SHP77 treated with DMSO at 0.1 percent for 48 hours (cell line): ENCODE results near the gene TRIM39.

Source experiments
- DNase-seq: peaks from one replicate; lab custom pipeline; 2025; lab: John Stamatoyannopoulos, UW

TRIM39 gene

DNA sequence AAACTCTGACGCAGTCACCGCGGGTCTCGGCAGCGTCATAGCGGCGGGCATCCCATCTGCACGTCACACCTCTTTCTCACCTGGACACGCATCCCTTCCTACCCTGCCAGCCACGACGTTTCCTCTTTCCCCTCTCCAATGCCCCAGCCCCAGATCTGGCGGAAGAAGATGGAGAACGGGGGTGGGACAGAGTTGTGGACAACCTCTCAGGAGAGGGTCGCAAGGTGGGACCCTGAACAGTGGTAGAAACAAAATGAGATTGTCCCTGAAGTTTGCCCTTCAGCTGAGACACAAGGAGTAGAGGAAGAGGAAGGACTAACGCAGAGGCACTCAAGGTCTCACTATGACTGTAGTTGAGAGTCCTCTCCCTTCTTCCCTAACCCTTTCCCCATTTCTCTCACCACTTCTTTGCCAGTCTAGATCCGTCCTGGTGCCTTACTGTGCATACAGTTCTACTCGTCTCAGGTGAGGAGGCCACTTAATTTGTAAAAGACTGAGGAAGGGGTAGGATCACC lies 562 bp downstream of the TRIM39 start:
- DNase-seq: no peak

DNA sequence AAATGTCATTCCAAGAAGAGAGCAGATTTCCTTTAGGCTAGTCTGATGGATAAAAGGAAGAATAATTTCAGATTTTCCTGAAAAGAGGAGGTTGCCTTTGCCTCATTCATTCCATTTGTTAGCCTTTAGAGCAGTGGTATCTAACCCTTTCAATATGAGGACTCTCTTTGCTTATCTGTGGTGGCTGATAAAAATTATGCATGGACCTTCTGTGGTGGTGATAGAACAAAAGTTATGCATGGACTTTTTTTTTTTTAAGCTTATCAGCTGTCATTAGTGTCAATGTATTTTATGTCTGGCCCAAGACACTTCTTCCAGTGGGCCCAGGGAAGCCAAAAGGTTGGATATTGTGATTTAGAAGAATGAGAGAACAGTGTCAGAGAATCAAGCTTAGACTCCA lies 1.7 kb downstream of the TRIM39 start:
- DNase-seq: no peak

DNA sequence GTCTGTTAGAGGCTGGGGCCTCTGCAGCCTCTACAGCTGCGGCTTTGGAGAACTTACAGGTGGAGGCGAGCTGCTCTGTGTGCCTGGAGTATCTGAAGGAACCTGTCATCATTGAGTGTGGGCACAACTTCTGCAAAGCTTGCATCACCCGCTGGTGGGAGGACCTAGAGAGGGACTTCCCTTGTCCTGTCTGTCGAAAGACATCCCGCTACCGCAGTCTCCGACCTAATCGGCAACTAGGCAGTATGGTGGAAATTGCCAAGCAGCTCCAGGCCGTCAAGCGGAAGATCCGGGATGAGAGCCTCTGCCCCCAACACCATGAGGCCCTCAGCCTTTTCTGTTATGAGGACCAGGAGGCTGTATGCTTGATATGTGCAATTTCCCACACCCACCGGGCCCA lies 2.6 kb downstream of the TRIM39 start:
- no peak for DNase-seq

DNA sequence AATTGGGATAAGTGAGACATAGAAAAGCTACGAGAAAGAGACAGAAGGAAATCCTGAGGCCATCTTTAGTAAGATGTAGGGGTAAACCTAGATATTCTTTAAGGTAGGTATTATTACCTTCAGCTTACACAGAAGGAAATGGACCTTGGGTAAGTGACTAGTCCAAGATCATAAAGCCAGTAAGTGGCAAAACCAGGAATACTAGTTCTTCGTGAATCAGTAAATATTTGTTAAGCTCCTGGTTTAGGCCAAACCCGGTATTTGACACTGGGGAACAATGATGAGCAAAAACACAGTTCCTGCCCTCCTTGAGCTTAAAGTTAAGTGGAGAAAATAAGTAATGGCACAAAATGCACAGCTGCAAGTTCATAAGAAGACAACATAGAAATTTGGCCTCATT lies 5.3 kb downstream of the TRIM39 start:
- no peak for DNase-seq

DNA sequence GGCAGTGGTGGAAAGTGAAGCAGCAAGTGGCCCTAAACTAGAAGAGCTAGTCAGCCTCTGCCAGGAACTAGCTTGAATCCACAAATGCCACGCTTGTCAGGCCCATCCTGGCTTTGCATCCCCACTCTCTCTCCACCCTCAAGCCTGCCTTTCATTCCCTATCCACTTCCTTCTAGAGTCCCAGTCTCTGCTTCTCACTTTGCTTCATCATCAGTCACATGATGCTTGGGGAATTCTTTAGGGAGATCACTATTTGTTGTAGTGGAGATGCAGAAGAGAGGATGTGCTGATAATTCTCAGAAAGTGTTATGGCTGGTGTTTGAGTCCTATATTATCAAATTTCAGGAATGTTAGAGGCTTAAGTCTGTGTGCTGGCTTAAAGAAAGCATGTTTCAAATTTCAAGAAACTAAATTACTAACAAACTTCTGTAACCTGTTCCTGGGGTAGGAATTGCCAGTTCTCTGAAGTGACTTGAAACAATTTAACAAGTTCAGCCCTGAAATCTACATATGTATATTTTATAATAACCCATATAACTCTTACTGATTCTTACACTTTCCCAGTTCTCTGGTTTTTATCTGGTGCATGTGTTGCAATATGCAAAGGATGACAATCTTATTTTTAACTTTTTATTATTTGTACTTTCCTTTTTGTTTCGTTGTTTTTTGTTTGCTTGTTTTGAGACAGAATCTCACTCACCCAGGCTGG lies 7.5 kb downstream of the TRIM39 start:
- DNase-seq: no peak

DNA sequence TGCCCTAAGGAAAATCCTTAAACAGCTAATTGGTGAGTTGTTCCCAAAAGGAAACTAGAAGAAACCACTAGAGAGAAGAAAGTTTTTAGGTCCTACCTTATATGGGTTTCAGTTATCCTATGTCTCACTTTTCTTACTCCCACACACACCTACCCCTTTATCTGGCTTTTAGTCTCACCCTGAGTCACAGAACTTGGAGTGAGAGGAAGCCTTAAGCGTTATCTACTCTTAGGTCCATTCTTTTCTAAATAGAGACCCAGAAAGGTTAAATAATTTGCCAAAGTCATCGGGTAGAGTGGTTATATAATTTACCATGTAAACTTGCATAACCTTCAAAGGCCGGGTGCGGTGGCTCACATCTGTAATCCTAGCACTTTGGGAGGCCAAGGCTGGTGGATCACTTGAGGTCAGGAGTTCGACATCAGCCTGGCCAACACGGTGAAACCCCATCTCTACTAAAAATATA lies 13.9 kb downstream of the TRIM39 start:
- DNase-seq: no peak

DNA sequence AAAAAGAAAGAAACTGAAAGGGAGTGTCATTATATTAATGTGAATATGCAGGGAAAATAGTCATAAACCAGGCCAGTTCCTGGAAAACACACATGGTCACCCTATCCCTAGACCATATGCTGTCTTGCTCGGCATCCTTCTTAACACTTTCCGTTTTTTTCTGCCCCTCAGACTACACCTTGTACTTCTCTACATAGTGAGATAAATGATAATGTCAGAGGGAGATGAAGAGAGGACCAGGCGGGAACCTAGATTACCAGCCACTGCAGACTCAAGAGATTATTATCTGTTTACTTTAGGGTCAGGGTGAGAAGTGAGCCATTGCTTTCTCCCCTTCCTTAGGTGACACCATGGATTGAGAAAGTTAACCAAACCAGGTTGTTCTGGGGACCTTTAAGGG lies 14.5 kb downstream of the TRIM39 start:
- DNase-seq: no peak

DNA sequence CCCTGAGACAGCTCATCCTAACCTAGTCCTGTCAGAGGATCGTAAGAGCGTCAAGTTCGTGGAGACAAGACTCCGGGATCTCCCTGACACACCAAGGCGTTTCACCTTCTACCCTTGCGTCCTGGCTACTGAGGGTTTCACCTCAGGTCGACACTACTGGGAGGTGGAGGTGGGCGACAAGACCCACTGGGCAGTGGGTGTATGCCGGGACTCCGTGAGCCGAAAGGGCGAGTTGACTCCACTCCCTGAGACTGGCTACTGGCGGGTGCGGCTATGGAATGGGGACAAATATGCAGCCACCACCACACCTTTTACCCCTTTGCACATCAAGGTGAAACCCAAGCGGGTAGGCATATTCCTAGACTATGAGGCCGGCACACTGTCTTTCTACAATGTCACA lies 15.0 kb downstream of the TRIM39 start:
- DNase-seq: no peak

DNA sequence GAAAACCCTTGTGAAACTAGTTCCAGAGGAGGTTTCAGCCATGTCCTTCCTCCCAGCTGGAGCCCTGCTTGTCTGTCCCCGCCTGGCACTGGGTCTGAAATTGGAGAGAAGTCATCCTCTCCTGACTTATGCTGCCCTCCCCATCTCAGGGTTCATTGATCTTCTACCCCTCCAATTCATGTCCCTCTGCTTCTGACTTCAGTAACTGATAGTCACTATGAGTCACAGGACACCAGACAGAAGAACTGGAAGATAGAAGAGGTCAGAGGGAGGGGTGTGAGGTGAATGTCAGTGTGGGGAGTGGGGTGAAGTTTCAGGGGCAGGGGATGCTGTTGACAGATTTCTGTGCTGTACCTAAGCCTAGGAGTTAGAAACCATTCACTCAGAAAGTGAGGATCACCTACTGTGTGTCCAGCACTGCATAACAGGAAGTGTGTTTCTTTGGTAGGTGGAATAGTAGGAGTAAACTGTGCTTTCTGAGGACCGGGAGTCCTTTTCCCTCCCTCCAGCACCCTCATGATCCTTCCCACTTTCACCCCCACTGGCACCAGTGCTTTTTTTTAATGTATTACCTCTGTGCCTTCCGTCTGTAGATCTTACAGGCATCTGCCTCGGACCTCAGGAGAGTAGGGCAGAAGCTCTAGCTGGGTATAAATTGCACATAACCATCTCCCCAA lies 17.6 kb downstream of the TRIM39 start:
- no peak for DNase-seq

DNA sequence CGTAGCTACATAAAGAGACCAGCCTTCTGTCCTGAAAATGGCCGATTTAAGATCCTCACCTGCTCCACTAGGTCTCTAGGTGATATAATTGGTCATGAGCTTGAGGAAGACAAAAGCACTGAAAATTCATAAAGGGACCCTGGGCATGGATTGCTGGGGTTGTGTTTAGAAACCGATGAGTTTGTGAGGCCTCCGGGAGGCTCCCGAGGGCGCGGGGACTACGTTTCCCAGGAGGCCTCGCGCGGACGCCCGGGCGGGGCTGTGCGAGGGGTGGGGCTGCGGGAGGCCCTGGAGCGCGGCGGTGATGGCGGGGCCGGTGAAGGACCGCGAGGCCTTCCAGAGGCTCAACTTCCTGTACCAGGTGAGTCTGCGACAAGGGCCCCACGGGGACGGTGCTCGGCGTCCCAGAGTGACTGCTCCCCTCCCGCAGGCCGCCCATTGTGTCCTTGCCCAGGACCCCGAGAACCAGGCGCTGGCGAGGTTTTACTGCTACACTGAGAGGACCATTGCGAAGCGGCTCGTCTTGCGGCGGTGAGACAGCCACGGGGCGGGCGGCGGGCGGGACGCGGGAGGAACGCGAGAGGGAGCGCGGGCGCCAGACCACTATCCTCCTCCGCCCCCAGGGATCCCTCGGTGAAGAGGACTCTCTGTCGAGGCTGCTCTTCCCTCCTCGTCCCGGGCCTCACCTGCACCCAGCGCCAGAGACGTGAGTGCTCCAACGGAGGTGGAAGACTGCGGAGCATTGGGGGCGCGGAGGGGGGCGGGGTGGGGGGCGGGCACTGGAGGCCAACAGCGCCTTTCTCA lies 18.3 kb downstream of the TRIM39 start, which contains the start of gene RPP21:
TSS of gene RPP21 (plus strand) at position 289 of the 804 bp plus-strand sequence. CDS start at position 305, 16 bp downstream.
- DNase-seq: peak; percentile 55

DNA sequence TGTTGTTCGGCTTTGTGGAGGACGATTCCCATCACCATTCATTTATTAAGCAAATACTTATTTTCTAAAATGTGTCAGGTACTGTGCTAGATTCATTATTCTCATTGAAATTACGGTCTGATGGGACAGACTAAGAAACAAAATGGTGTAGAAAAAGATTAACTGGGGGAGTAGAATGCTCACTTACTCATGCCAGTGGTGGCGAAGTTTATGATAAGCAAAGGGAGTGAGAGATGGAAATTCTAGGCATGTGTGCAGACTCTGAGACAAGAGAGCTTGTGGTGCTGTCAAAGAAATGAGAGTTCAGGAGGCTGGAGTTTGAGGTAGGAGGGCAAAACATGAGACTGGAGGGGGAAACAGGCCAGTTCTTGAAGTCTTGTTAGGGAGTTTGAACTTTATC lies 19.1 kb downstream of the TRIM39 start:
- no peak for DNase-seq

DNA sequence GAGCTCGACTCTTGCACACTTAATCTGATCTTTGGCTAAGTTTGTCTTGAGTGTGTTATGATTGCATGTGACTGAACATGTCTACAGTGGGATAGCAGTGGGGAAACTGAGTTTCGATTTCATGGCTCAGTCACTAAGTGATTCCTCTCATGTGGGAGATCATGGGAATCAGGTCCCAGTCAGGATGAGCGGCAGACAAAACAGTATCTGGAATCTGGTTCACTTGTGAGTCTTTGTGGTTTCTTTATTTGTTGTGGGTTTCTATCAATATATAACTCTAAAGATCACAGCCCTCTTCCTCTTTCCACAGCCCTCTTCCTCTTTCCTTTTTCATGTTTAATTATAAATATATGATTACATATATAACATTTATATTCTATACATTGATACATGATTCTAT lies 22.2 kb downstream of the TRIM39 start:
- DNase-seq: no peak

DNA sequence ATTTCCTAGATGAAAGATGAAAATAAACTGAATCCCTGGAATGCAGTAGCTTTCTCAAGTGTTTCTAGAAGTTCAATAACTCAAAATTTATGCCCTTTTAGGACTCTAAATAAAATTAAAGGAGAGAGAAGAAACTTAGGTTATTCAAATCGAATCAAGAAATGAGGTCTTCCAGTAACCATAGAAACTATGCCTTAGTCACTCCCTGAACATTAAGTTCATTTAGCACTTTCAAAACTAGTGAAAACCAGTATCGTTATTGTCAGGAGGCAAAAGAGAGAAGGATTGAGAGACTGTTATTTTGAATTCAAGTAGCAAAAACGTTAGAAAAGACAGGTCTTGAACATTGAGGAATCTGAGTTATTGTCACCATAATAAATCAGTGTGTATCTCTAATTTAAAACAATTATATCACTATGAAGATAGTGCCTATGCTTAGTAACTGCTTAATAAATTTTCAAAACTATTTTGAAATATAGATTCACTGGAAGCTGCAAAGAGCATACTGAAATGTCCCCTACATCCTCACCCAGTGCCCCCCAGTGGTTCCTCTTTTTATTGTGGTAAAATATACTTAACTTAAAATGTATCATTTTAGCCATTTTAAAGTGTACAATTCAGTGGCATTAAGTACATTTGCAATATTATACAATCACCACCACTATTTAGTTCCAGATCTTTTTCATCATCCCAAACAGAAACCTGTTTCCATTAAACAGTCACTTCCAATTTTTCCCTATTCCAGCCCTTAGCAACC lies 22.9 kb downstream of the TRIM39 start:
- DNase-seq: no peak

DNA sequence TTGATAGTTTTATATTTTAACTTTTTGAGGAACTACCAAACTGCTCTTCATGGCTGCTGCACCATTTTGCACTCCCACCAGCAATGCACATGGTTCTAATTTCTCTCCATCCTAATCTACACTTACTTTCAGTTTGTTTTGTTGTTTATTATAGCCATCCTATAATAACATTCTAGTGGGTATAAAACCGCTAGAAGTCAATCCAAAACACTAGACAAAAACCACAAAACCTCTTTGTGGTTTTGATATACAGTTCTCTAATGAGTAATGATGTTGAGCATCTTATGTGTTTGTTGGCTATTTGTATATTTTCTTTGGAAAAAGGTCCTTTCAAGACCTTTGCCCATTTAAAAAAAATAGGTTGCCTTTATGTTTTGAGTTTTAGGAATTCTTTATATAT lies 23.8 kb downstream of the TRIM39 start:
- no peak for DNase-seq

DNA sequence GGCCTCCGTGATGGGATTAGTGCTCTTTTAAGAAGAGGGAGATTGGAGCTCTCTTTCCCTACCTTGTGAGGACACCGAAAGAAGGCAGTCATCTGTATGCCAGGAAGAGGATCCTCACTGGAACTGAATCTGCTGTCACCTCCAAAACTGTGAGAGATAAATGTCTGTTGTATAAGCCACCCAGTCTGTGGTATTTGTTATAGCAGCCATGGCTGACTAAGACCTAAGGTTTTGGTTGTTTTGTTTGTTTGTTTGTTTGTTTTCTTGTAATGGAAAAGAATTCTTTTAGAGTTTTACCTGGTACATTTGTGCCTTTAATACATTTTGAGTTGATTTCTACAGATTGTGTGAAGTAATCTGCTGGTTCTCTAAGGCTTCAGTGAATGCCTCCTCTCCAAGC lies 25.8 kb downstream of the TRIM39 start:
- DNase-seq: no peak

DNA sequence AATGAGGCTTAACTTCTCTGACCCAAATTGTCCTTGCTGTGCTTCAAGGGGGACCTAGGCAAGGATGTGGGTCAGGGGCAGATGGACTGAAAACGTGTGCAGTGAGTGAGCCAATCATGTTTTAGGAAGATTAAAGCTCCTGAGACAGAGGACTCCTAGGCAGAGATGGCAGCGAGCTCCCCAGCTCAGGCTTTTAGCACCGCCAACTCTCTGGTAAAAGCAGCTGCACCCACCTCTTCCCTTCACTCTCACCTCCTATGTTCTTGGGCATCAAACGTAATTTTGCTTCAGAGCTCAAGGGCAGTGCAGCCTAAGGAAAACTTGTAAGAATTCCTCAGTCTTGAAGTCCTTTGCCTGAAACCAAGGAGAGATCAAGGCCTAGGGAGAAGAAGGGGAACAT lies 28.6 kb downstream of the TRIM39 start:
- DNase-seq: no peak

DNA sequence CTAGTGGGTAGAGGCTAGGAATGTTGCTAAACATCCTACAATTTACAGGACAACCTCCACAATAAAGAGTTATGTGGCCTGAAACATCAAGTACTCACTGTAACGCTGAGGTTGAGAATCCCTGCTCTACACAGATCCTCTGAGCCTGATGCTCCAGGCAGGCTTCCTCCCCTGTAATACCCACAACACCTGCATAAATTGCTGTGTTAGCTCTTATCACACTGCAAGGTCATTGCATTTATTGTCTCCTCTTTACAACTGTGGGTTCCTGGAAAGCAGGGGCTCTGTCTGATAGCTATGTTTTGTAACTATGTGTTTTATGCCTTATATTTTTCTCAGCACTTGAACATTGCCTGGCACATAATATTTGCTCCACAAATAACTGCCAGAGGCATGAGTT lies 29.8 kb downstream of the TRIM39 start:
- DNase-seq: no peak

DNA sequence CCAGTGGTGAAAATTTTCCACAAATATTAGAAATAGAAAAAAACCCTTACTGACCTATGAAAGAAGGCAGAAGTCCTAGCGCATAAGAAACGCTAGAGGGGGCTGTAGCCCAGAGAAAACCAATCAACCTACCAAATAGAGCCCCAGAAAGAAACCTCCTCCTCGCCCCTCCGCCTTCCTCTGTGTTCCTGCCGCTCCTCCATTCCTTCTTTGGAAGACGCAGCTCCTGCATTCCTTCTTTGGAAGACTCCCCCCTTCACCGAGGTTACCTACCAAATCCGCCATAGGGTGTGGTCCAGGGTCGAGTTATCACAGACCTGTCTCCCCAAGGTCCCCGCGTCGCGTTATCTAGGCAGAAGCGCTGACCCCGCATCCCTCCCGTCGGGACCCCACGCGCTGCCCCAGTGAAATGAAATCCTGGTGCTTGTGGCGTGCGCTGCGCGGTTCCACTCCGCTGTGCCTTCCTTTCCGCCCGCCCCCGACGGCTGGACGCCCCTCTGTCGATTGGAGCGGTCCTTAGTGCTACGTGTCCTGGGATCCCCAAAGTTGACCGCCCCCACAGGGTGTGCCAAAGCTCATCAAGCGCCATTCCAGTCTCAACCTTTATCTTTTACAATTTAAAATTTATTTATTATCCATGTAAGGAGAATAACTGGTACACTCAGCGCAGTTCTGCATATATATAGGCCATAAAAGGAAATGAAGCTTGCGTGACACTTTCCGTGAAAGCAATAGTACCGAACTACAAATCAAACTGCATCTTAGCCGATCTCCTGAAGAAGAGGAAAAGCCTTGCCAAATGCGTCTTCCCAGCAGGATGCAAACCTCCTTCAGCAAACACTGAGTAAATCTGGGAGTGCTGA lies 31.2 kb downstream of the TRIM39 start:
- DNase-seq: peak; percentile 16

DNA sequence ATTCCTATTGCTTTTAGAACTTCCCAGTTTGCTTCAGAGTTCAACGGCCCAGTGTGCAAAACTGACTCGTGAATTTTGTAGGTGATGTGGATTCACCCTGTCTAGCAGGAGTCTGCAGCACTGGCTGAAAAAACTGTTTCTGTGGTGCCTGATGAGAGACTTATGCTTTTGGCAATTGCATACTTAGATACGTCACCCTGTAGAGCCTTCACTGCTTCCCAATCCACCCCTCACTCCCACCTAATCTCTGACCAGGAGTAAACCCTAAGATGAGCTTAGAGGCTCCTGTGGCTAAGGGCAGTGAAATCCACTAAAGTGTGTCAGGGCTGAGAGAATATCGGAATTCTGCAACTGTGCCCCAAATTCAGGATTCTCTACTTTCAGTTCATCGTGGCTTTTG lies 32.5 kb downstream of the TRIM39 start:
- no peak for DNase-seq

DNA sequence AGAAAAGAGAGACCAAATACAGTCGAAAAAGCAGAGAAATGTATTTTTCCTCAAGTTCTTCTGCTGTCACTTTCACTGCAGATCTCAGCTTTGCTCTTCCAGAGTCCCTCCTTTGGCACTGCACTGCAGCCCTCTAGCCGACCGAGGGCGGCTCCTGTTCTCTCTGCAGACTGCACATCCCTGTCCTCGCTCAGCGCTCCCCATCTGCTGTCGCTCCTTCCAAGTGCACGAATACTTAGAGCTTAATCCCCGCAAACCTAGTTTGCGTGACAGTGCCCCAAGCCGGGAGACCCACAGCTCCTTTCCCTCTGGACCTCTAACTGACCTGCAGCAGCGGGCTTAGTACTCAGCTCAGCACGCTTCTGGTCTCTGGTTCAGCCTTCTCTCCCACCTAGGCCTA lies 33.4 kb downstream of the TRIM39 start:
- DNase-seq: no peak

DNA sequence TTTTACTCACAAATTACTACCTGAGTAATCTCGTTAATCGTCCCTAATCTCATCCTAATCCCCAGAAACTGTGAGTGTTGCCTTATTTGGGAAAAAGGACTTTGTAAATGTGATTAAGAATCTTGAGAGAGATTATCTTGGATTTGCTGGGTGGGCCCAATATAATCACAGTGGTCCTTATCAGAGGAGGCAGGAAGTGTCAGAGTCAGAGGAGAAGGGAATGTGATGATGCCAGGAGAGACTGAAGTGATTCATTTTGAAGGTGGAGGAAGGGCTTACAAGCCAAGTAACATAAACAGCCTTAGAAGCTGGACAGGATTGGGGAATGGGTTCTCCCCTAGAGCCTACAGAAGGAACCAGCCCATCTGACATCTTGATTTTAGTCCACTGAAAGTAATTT lies 34.9 kb downstream of the TRIM39 start:
- no peak for DNase-seq
